Measurements from ENCODE around the gene JAZF1.

Gene JAZF1

DNA sequence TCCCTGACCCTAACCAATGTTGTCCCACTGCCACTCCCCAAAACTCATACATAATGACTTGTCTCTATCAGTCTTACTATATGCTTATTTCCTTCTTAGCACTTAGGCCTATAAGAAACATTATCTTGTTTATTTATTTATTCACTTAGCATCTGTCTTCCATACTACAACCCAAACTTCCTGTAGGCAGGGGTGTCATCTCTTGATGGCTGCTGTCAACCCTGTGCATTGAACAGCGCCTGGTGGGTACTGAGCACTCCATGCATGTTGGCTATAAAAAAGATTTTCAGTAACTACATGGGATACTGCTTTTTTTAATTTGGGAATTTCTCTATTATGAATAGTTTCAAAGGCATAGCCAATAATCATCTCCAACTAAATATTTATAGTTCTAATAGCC, 46.7 kb downstream of the JAZF1 start:
- no peak for DNase-seq

DNA sequence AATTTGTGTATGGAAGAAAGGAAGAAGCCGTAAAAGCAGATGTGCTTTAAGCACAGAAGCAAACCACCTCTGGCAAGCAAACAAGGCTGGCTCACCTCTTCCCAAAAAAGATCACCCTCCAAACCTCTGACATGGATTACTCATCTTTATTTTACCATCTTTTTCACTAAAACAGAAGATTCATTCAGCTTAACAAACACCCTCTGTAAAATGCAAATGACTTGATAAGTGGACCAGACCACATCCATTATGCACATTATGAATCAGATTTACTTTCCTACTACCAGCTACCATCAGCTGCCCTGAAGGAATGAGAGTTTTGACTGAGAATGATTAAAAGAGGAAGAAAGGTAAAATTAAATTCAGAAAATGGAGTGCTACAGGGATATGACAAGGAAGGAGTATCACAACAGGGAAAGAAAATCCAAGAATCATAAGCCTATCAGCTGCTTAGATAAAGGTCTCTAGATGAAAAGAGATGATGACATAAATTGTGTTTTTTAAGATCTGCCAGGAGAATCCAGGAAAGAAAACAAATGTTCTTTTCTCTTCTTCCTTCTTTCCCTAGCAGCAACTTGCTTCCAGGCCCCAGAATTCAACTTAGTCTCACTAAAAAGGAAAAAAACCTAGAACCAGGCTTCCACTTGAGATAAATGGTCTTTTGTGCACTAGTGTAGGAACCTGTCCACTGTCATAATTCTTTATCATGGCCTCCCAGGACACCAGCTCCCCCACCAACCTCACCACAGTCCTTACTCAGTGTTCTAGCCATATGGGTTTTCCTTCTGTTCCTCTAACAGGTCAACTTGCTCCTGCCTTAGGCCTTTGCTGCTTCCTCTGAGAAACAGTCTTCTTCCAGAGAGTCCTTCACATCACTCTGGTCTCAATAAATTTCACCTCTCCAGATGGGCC, 47.4 kb downstream of the JAZF1 start:
- no peak for DNase-seq

DNA sequence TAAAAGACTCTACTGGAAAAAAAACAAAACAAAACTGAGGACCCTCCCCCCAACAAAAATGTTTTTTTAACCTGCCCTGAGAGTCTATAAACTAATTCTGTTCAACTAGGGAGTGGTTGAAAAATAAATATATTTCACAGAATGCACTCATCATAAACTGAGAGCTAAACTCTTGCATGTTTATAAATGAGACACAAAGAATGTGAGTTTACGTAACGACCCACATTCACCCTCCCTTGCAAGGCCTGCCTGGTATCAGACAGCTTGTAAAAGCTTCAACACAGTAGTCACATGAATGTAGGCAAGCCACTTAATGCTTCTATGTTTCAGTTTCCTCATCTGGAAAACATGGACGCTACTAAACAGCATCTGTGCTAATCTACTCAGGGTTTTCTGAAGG, 50.3 kb downstream of the JAZF1 start:
- no peak for DNase-seq

DNA sequence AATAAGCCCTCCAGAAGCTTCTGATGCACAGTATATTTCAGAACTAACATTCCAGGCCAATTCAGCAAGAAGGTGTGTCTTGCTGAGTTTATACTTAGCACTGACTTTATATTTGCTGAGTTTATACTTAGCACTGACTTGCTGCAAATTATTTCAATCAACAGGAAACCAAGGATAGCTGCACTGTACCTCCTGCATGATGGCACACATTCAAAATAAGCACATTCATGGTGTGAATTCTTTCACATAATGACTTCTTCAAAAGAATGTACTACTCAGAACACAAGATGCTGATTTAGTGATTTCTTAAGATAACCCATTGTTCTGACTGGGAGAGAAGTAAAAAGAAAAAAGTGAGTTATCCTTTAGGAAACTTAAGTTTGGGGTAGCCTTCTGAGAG, 52.0 kb downstream of the JAZF1 start:
- DNase-seq = no peak

DNA sequence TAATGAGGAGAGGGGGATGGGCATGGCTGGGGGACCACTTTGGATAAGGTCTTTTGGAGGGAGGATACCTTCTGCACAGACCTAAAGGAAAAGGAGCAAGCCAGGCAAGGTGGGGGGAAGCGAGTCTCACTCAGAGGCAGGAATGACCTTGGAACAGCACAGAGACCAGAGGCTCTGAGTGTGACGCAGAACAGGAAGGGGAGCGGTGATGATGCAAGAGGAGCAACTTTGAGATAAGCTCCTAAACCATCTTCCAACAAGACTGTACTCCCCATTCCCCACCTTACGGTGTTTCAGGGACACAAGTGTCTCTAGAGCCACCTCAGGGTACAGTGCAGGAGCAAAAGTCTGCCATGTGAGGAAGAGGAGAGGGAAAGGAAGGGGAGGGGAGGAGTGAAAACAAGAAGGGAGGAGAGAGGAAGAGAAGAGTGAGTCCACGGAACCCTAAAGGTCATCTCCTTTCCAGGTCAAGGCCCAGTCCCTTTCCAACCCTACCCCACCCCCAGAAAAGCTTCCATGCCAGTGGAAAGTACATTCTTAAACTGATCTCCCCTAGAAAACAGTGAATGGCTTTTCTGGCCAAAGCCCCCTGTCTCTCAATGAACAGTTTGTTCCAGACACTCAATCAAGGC, 54.1 kb downstream of the JAZF1 start:
- DNase-seq = peak; percentile 30

DNA sequence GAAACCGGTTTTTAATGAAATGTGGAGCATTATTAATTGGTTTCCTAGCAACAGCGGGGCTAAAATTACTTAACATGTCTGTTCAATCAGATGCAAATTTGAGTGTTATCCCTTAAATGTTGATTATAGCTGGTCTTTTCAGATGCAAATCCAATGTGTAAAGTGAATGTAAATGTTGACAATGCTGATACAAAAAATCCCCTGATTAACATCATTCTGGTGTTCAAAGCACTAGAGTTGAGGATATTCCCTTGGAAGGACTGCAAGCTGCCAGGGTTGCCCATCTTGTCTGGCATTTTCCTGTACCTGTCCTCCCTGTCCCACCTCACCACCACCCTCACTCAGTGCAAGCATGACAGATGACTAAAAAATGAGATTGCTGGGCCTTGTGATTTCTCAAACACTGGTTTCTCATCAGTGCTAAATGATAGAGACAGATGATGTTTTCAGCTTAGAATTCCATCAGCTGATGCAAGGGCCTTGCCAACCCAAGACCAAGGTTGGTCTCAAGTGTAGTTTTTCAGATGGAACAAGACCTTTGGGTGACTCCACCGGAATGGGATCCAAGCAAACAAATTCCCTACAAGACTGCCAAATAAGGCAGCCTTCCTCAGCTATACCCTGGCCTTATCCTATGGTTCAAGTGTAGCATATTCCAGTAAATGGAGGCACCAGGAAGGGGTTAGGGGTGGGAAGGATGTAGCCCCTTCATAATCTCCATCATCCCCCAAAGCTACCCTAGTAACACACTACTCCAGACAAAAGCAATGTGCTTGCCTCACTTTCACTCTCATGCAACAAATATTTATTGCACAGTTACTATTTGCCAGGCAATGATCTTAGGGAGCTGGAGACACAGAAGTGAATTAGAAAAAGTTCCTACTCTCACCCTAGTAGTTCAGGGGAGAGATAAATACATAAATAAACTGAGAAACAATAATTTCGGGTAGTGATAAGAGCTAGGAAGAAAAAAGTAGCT, 54.9 kb downstream of the JAZF1 start:
- no peak for DNase-seq

DNA sequence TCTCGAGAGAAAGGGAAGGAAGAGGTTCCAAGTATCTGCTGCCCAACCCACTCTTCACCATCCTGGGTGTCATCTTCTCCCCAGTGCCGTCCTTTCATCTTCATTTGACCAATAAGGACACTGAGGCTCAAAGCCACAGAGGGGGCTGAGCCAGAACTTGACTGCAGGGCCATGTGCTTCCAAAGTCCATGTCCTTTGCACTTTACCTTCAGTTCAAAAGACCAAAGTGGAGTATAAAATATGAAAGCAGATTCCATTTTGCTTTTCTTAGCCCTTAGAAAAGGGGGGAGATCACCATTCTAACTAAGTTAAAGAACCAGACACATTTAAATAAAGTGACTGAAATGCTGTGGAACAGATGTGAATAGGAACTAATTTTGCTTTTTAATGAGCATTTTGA, 56.2 kb downstream of the JAZF1 start:
- DNase-seq = no peak

DNA sequence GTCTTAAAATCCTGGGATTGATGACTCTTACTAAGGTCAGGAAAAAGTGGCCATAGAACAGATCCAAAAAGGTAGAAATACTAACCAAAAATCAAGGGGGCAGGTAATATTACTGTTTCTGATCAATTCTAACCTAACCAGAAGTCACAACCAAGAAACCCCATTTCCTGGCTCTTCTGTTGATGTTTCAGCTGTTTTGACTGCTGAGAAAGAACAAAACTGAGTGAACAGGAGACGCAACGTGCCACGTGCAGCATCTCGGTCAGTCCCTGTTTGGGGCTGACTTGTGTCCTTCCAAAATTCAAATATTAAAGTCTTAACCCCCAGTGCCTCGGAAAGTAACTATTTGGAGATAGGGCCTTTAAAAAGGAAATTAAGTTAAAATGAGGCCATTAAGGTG, 56.8 kb downstream of the JAZF1 start:
- DNase-seq = no peak

- no peak for DNase-seq
Observed at GRCh38 chr7:28121496-28121895, 59.1 kb downstream of the JAZF1 start.

- no peak for DNase-seq
Observed at GRCh38 chr7:28116041-28116440, 64.6 kb downstream of the JAZF1 start.

GRCh38 chr7:28115261-28115660, 65.3 kb downstream of the JAZF1 start:
- DNase-seq = no peak

- no peak for DNase-seq
Observed at GRCh38 chr7:28114056-28114455, 66.5 kb downstream of the JAZF1 start.

DNA sequence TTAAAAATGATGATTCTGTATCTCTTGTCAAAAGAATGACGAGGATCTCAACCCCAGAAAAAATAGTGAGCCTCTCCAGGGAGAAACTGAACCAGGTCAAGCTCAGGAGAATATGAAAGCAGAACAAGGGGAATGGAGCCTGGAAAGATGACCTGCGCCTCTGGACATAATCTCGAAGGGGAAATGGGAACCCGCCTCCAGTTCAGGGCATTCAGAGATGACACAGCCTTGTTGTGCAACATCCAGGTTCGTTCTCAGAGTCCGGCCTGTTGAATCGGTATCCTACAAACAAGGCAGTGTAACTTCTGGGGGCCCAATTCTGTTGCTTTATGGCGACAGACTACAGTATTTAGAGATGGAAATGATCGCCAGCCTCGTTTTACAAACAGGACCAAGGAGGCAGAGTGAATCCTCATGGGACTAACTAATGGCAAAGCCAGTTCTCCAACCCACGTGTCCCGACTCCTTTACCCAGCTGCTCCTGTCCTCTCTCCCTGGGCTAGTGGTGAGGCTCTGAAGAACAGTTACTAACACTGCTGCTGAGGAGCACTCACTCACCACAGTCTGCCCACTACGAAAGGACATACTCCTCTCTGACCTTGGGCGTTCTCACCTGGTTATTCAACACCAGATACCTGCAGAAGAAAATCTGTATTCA, 67.6 kb downstream of the JAZF1 start:
- DNase-seq = peak; percentile 87

DNA sequence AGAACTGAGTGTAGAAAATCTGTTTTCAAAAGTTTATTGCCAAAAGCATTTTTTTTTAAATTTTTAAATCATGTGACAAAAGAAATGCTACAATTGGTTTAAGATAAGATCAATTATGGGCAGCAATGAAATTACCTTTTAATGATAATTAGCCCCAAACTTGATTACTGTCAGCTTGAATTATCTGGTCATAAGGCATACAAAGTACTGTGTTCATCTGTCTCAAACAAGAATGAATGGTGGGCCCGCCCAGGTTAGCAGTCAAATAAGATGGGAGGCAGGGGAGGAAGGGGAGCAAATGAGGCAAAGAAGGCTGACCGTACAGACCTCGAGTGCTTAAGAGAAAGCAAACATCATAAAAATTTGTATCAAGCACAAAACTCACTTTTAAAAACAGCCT, 68.1 kb downstream of the JAZF1 start:
- DNase-seq = no peak

DNA sequence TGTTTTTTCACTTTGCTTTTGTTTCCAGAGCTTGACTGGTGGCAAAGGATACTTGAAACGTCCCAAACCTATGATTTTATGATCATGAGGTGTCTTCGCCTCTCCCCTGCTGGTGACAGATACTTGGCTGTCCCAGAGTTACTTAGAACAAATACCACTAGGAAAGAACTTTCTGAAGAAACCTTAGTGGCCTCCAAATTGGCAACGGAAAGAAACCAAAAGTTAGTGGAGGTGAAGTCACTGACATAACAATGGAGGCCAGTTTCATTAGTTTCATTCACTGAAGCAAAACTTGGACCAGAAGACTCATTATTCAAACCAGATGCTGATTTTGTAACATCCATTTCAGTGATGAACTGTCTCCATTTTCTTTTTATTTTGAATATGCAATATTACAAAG, 68.6 kb downstream of the JAZF1 start:
- no peak for DNase-seq

- no peak for DNase-seq
Observed at GRCh38 chr7:28110427-28111012, 70.1 kb downstream of the JAZF1 start.

DNA sequence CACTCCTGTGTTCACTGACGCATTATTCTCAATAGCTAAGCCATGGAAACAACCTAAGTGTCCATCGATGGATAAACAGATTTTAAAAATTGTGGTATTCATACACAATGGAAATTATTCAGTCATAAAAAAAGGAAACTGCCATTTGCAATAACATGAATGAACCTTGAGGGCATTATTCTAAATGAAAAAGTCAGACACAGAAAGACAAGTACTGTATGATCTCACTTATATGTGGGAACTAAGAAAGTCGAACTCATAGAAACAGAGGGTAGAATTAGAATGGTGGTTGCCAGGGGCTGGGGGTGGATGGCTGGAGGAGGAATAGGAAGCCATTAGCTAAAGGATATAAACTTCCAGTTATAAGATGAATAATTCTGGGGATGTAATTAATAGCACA, 71.8 kb downstream of the JAZF1 start:
- DNase-seq = no peak

DNA sequence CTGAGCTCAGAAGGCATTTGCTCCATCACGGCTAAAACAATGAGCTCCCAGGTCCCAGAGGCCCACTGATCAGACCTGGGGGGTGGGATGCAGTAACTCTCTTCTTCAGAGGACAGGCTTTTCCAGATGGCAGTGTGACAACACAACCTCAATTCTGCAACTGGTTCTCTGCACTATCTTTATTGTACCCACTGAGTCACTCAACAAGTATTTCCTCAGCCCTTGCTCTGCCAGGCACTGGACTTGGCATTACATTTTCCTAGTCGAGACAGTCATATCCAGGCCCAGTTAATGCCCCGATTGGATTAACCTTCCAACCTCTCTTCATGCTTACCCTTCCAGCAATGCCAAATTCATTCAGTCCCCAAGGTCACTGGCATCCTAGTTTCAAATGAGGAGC, 72.6 kb downstream of the JAZF1 start:
- no peak for DNase-seq

DNA sequence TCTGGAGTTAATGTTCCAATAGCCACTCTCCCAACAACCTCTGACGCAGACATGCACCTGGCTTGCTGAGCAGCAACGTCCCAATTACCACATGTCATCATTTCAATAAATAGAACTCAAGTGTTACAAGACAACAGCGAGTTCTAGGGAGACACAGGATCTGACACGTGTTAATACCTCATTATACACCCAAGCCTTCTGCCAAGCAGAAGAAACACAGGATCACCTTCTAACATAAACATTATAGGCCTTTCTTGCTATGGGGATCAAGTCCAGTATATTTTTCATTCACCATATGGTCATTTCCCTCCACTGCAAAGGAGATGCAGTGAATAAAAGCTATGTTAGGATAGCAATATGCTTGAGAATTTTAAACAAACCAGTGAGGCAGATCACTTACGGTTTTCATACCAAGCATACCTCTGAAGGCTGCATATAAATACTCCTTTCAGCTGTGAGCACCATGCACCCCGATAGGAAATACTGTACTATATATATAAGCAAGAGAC, 74.2 kb downstream of the JAZF1 start:
- DNase-seq = no peak

- no peak for DNase-seq
Observed at GRCh38 chr7:28105234-28105633, 75.4 kb downstream of the JAZF1 start.

- no peak for DNase-seq
Observed at GRCh38 chr7:28104811-28105210, 75.8 kb downstream of the JAZF1 start.

- DNase-seq = no peak
Observed at GRCh38 chr7:28104041-28104541, 76.5 kb downstream of the JAZF1 start.
